Thyroid gland (tissue), 4 donors: ENCODE measurements around the gene NKD1. TPM values are rescaled to one million over a fixed set of nuclear protein-coding genes. Genes with fewer than 3 reads are reported as not detected.

Experiments used
- DNase-seq, 2 donors: peaks; one replicate each; pipeline ENCODE4 v3.0.0-alpha.2; 2019
- H3K27ac ChIP-seq, 3 donors: fragments of 200-600 bp; sonication (generic); 1 replicate in 2 of 3; 2 replicates in 1 of 3; pipeline ENCODE4 v1.5.1; 2016 to 2019; ENCODE audit warnings: mild to moderate bottlenecking in 1 of 3, moderate library complexity in 1 of 3
- H3K27me3 ChIP-seq: fragments of 200-600 bp; sonication (generic); one replicate; pipeline ENCODE4 v1.5.1; 2019
- H3K36me3 ChIP-seq, 2 donors: fragments of 200-600 bp; sonication (generic); one replicate each; pipeline ENCODE4 v1.5.1; 2016 to 2019
- H3K4me1 ChIP-seq, 2 donors: fragments of 200-600 bp; sonication (generic); one replicate each; pipeline ENCODE4 v1.5.1; 2017 to 2019
- H3K4me3 ChIP-seq, 3 donors: fragments of 200-600 bp; sonication (generic); replicated peaks in 1 of 3; 1 replicate in 2 of 3; 2 replicates in 1 of 3; pipeline ENCODE4 v1.5.1; 2016; ENCODE audit warnings: mild to moderate bottlenecking in 1 of 3
- H3K9me3 ChIP-seq: fragments of 200-600 bp; sonication (generic); one replicate; pipeline ENCODE4 v1.5.1; 2017
- POLR2A ChIP-seq, 2 donors: fragments of 450-650 bp; IDR thresholded peaks; one replicate each; pipeline ENCODE4 v1.6.1; 2017; ENCODE audit warnings: antibody characterized with exemption in 2 of 2, mild to moderate bottlenecking in 2 of 2, moderate library complexity in 1 of 2
- WGBS, 2 donors: methylation state at CpG; one replicate each; pipeline ENCODE4 v1.1.5; 2017; 5-methylcytosine and 5-hydroxymethylcytosine counted together
- intact Hi-C: fragments of 100-400 bp; cut with DNase I; formaldehyde crosslinking; loops from one replicate; pipeline ENCODE4 v1.15.1; 2023
- total RNA-seq, 4 donors: library from RNA; depleted of rRNA; stranded (reverse); fragments of >200 nt; gene quantifications; one replicate each; pipeline ENCODE4 v1.2.3, GENCODE V29; 2016
- TF ChIP-seq, protein P1 (sequence below), 6 experiments: fragments of 200-600 bp in 3 of 6; fragments of 450-650 bp in 3 of 6; sonication (generic) in 3 of 6; IDR thresholded peaks; one replicate each; pipeline ENCODE4 v1.5.1; 2016 to 2019; ENCODE audit warnings: antibody characterized with exemption in 6 of 6, mild to moderate bottlenecking in 2 of 6, inconsistent platforms in 1 of 6, moderate library complexity in 1 of 6

NKD1 gene
- total RNA-seq, 4 donors from 2014 or later = 0.63 to 13.8 (median 1.1) TPM

DNA sequence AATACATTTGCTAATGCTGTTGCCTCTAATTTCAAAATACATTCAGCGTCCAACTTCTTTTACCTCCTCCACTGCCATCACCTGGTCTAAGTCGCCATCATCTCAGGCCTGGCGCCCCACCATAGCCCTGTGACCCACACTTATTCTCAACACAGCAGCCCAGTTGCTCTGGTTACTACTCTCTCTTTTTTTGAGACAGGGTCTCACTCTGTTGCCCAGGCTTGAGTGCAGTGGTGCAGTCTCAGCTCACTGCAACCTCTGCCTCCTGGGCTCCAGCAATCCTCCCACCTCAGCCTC is 7.5 kb upstream of the NKD1 start:
- H3K9me3 ChIP-seq = no peaks in the 10 kb centered on the region
- H3K36me3 ChIP-seq = no peaks in the 10 kb centered on the region
- H3K27ac ChIP-seq = no peak overlapping the region
- H3K4me3 ChIP-seq = no peak overlapping the region
- DNase-seq = no peak
- 96% methylated on average over 3 of the region's 3 CpGs for WGBS, 2 donors
- TF ChIP-seq POLR2A (IDR thresholded peaks at IDR 0.05) = no peak
- TF ChIP-seq, protein P1, sequence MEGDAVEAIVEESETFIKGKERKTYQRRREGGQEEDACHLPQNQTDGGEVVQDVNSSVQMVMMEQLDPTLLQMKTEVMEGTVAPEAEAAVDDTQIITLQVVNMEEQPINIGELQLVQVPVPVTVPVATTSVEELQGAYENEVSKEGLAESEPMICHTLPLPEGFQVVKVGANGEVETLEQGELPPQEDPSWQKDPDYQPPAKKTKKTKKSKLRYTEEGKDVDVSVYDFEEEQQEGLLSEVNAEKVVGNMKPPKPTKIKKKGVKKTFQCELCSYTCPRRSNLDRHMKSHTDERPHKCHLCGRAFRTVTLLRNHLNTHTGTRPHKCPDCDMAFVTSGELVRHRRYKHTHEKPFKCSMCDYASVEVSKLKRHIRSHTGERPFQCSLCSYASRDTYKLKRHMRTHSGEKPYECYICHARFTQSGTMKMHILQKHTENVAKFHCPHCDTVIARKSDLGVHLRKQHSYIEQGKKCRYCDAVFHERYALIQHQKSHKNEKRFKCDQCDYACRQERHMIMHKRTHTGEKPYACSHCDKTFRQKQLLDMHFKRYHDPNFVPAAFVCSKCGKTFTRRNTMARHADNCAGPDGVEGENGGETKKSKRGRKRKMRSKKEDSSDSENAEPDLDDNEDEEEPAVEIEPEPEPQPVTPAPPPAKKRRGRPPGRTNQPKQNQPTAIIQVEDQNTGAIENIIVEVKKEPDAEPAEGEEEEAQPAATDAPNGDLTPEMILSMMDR (IDR thresholded peaks at IDR 0.05) = no peak
- H3K4me1 ChIP-seq = no peaks in the 10 kb centered on the region
- H3K27me3 ChIP-seq = no peaks in the 10 kb centered on the region
- intact Hi-C loops = no loop called here

DNA sequence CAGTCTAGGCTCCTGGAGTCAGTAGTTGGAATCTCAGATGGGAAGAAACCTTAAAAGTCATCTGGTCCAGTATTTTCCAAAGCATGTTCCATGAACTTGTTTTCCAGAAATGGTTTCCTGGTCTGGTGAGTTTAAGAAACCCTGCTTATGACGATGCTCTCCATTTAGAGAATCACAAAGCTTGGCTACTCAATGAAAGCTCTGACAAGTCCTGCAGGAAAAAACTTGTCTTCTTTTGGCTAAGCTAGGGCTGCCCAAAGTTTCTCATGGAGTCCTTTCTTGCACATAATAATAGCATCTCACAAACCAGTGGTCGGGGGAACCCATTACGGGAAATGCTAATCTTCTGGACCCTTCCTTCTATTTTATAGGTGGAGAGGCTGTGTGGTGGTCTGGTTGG is 5.5 kb upstream of the NKD1 start:
- Histone ChIP-seq H3K9me3 (no peaks in the 10 kb centered on the region), H3K27ac (no peak overlapping the region), H3K4me3 (no peak overlapping the region), H3K4me1 (peaks cover 0 to 5% of the 10 kb centered on the region in 2 donors), H3K36me3 (no peaks in the 10 kb centered on the region), H3K27me3 (no peaks in the 10 kb centered on the region)
- DNase-seq = no peak
- TF ChIP-seq, protein P1 (IDR thresholded peaks at IDR 0.05) = no peak
- TF ChIP-seq POLR2A (IDR thresholded peaks at IDR 0.05) = no peak
- 90 to 97% methylated on average over 3 of the region's 3 CpGs for WGBS, 2 donors
- intact Hi-C loops = no loop called here

DNA sequence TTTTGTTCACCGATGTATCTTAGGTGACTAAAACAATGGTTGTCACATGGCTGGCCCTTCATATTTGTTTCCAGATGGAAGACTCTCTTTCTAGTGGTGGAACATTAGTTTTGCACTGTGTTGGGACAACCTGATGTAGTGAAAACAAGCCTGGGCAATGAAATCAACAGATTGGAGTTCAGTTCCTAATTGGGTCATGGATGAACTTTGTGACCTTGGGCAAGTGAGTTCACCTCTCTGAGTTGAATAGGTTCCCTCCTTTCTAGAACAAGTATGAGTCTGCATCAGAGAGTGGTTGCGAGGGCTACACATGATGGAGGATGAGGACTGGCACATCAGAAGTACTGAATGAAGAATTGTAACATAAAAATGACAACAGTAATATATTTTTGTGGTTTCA is 2.1 kb upstream of the NKD1 start:
- no peaks in the 10 kb centered on the region for H3K27me3 ChIP-seq
- H3K9me3 ChIP-seq = no peaks in the 10 kb centered on the region
- H3K36me3 ChIP-seq = no peaks in the 10 kb centered on the region
- H3K4me3 ChIP-seq = no peak overlapping the region
- WGBS, 2 donors = 85 to 96% methylated on average over 2 of the region's 2 CpGs
- intact Hi-C loops = no loop called here
- DNase-seq = no peak
- peaks cover 3 to 13% of the 10 kb centered on the region in 2 donors for H3K4me1 ChIP-seq
- TF ChIP-seq, protein P1 (IDR thresholded peaks at IDR 0.05) = no peak
- no peak for TF ChIP-seq POLR2A (IDR thresholded peaks at IDR 0.05)
- H3K27ac ChIP-seq = no peak overlapping the region

DNA sequence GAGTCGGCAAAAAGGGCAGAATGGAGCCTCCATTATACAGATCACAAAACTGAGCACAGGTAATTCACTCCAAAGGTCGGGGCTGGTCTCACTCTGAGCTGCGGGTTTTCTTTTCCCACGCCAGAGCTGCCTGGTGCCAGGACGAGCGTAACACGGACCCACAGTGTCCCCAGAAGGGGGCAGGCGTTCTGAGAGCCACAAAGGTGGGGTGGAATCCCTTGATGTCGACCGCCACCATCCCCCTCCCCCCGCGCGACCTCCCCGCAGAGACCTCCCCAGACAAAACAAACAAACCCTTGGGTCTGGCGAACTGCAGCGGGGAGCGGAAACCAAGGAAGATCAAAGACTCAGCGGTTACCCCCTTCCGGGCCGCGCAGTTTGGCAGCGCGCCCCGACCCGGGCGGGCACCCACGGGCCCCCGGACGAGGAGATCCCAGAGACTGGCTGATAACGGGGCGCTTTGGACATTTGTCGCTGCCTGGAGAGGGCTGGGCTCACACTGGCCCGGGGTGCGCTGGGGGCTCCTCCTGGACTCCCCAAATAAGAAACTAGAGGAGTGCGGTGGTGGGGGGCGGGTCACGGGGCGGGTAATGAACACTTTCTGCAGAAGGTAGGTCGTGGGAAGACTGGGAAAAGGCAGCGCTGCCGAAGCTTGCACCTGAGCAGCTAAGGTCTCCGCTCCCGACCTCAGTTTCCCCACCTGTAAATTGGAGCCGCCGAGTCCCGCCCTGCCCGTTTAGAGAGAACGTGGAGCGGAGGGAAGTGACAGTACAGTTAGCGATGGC is 664 bp upstream of the NKD1 start:
- H3K27ac ChIP-seq = no peak overlapping the region
- intact Hi-C loops = no loop called here
- H3K9me3 ChIP-seq = no peaks in the 10 kb centered on the region
- 3 to 6% methylated on average over 24 to 27 of the region's 50 CpGs for WGBS, 2 donors
- H3K4me3 ChIP-seq = peak overlapping the region; percentile 28 to 62 (median 28)
- DNase-seq = peak; percentile 34 to 43
- H3K27me3 ChIP-seq = no peaks in the 10 kb centered on the region
- H3K36me3 ChIP-seq = no peaks in the 10 kb centered on the region
- TF ChIP-seq POLR2A (IDR thresholded peaks at IDR 0.05) = no peak
- TF ChIP-seq, protein P1 (IDR thresholded peaks at IDR 0.05) = peak in 1 of 6 experiments; percentile 19
- H3K4me1 ChIP-seq = peaks cover 3 to 13% of the 10 kb centered on the region in 2 donors

DNA sequence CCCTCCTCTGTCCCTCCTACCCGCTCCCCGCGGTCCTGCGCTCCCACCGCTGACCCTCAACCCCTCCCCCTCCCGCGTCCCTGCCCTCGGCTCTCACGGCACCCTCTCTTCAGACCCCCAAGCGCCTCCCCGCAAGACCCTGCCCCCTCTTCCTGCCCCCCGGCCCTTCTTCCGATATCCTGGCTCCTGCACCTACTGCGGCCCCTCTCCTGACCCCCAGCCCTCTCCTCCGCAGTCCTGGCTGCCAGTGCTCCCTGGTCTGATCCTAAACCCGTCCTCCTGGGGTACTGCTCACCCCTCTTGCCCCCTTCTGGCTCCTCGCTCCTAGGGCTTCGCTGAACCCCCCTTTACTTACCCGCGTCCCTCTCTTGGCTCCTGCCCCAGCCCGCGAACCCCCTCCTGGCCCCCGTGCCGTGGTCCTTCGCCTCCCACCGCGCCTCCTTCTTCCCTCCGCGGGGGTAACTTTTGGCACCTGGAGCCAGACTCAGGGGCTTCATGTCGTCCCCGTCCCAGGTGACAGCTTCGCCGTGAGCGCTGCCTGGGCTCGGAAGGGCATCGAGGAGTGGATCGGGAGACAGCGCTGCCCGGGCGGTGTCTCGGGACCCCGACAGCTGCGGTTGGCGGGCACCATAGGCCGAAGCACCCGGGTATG is 839 bp downstream of the NKD1 start:
- Histone ChIP-seq H3K4me1 (peaks cover 3 to 13% of the 10 kb centered on the region in 2 donors), H3K9me3 (no peaks in the 10 kb centered on the region), H3K27ac (no peak overlapping the region), H3K4me3 (peak overlapping the region in 1 of 3 donors; percentile 28), H3K27me3 (no peaks in the 10 kb centered on the region), H3K36me3 (no peaks in the 10 kb centered on the region)
- WGBS, 2 donors = 33 to 36% methylated on average over 46 of the region's 46 CpGs
- intact Hi-C loops = no loop called here
- TF ChIP-seq POLR2A (IDR thresholded peaks at IDR 0.05) = no peak
- TF ChIP-seq, protein P1 (IDR thresholded peaks at IDR 0.05) = no peak
- no peak for DNase-seq
